ENCODE measurements around the gene STON2. TPM values are rescaled to one million over a fixed set of nuclear protein-coding genes. Genes with fewer than 3 reads are reported as not detected.
"Not testable (repeated sequence)": the region's sequence is repeated elsewhere in the genome, so short reads cannot be mapped to it uniquely, and the experiment has no call there.

STON2 gene
- 16.6 TPM for polyA plus RNA-seq (ENCODE audit: insufficient read length)

- DNase-seq (ENCODE audit: low read depth): no peak
Measured at GRCh38 chr14:81400202-81400678, at the start of gene STON2. Gene STON2, minus strand, starts transcription at chr14:81400324. Its CDS starts 1,942 bp downstream, at chr14:81398382.

- DNase-seq (ENCODE audit: low read depth): no peak
Measured at GRCh38 chr14:81449576-81449975, 49.5 kb upstream of the STON2 start.

- DNase-seq (ENCODE audit: low read depth): peak; percentile 85
Measured at GRCh38 chr14:81449114-81449513, 49.0 kb upstream of the STON2 start.

GRCh38 chr14:81447021-81447764 is 47.1 kb upstream of the STON2 start:
- DNase-seq (ENCODE audit: low read depth): no peak

GRCh38 chr14:81446279-81447007 is 46.3 kb upstream of the STON2 start:
- DNase-seq (ENCODE audit: low read depth): no peak

- DNase-seq (ENCODE audit: low read depth): no peak
Measured at GRCh38 chr14:81441626-81442134, 41.6 kb upstream of the STON2 start.

- no peak for DNase-seq (ENCODE audit: low read depth)
Measured at GRCh38 chr14:81440041-81440440, 39.9 kb upstream of the STON2 start.

- no peak for DNase-seq (ENCODE audit: low read depth)
Measured at GRCh38 chr14:81437244-81437643, 37.1 kb upstream of the STON2 start.

- DNase-seq (ENCODE audit: low read depth): no peak
Measured at GRCh38 chr14:81436296-81437138, 36.4 kb upstream of the STON2 start.

- no peak for DNase-seq (ENCODE audit: low read depth)
Measured at GRCh38 chr14:81435391-81436295, 35.5 kb upstream of the STON2 start.

- DNase-seq (ENCODE audit: low read depth): no peak
Measured at GRCh38 chr14:81435048-81435390, 34.9 kb upstream of the STON2 start.

- DNase-seq (ENCODE audit: low read depth): no peak
Measured at GRCh38 chr14:81434230-81434629, 34.1 kb upstream of the STON2 start.

- DNase-seq (ENCODE audit: low read depth): no peak
Measured at GRCh38 chr14:81433378-81433777, 33.3 kb upstream of the STON2 start.

GRCh38 chr14:81432219-81432661 is 32.1 kb upstream of the STON2 start:
- no peak for DNase-seq (ENCODE audit: low read depth)

GRCh38 chr14:81430235-81430634 is 30.1 kb upstream of the STON2 start:
- DNase-seq (ENCODE audit: low read depth): no peak

- DNase-seq (ENCODE audit: low read depth): not testable (repeated sequence)
Measured at GRCh38 chr14:81429749-81430148, 29.6 kb upstream of the STON2 start.

- DNase-seq (ENCODE audit: low read depth): no peak
Measured at GRCh38 chr14:81429028-81429427, 28.9 kb upstream of the STON2 start.

- no peak for DNase-seq (ENCODE audit: low read depth)
Measured at GRCh38 chr14:81427348-81428058, 27.4 kb upstream of the STON2 start.

- no peak for DNase-seq (ENCODE audit: low read depth)
Measured at GRCh38 chr14:81423504-81423903, 23.4 kb upstream of the STON2 start.

Data from forelimb muscle (tissue), 1 donor.